DND-41 (cell line): ENCODE results near the gene UBL4B.

Source experiments
- CTCF ChIP-seq: IDR thresholded peaks from 2 replicates; pipeline ENCODE4 v1.5.1; 2012; ENCODE audit warnings: borderline replicate concordance, low read length, moderate library complexity, mild to moderate bottlenecking; ENCODE audit not compliant: poor library complexity, severe bottlenecking; ENCODE audit errors: extremely low read depth
- EZH2 ChIP-seq: IDR thresholded peaks from 3 replicates; pipeline ENCODE4 v1.6.1; 2012; ENCODE audit warnings: borderline replicate concordance, low read depth, mild to moderate bottlenecking, moderate library complexity, low read length, inconsistent platforms; ENCODE audit not compliant: severe bottlenecking

DNA sequence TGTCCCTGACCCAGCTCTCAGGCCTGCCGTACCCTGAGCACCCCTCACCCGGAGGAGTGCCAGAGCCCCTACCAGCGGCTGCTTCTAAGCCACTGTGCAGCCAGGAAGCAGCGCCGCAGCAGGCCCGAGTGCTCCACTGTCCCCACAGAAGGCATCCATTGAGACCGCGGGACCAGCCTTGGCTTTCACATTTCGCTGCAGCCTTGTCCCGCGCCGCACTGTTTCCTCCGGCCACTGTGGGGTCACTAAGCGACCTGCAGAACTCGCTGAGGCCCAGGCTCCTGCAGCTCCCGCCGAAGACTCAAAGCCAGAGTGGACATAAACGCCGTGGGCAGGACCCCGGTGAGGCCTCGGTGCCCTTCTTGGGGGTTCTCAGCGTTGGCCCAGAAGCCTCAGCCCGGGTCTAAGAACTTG, 44.8 kb upstream of the UBL4B start:
- TF ChIP-seq EZH2, result no peak
- TF ChIP-seq CTCF, result no peak
